GM12873 (cell line): Measurements from ENCODE around the gene BRD4.

Experiments
- TF ChIP-seq, protein P1 (sequence below): IDR thresholded peaks from 2 replicates; pipeline ENCODE4 v1.5.1; 2012; ENCODE audit warnings: low read depth, mild to moderate bottlenecking, moderate library complexity, low read length, control low read depth; ENCODE audit not compliant: insufficient read depth; ENCODE audit errors: missing control alignments

BRD4 gene

GRCh38 chr19:15300533-15301197 lies 31.7 kb downstream of the BRD4 start:
- TF ChIP-seq, protein P1, sequence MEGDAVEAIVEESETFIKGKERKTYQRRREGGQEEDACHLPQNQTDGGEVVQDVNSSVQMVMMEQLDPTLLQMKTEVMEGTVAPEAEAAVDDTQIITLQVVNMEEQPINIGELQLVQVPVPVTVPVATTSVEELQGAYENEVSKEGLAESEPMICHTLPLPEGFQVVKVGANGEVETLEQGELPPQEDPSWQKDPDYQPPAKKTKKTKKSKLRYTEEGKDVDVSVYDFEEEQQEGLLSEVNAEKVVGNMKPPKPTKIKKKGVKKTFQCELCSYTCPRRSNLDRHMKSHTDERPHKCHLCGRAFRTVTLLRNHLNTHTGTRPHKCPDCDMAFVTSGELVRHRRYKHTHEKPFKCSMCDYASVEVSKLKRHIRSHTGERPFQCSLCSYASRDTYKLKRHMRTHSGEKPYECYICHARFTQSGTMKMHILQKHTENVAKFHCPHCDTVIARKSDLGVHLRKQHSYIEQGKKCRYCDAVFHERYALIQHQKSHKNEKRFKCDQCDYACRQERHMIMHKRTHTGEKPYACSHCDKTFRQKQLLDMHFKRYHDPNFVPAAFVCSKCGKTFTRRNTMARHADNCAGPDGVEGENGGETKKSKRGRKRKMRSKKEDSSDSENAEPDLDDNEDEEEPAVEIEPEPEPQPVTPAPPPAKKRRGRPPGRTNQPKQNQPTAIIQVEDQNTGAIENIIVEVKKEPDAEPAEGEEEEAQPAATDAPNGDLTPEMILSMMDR: no peak

DNA sequence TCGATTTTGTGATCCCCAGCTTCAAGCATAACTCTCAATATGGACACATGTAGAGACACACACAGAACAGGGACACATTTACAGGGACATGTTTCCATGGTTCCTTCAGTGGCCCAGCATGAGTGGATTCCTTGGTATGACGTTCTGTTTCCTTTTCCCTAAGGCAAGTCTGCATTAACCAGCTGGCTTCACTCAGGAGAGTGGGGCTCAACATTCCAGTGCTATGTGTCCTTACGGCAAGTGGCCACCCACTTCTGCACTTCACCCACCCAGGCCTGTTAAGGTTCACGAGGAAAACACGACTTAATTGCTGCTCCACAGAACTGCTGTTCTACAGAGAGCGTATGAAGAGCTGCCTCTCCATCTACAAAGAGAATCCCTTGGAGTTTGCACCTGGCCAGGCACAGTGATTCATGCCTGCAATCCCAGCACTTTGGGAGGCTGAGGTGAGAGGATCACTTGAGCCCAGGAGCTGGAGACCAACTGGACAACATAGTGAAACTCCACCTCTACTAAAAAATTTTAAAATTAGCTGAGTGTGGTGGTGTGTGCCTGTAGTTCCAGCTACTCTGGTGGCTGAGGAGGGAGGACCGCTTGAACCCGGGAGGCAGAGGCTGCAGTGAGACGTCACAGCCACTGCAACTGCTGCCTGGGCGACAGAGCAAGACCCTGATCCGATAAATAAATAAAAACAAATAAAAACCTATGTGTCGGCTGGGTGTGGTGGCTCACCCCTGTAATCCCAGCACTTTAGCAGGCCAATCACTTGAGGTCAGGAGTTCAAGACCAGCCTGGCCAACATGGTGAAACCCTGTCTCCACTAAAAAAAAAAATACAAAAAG lies 32.5 kb downstream of the BRD4 start:
- TF ChIP-seq, protein P1: no peak

- TF ChIP-seq, protein P1: no peak
Measured at GRCh38 chr19:15298847-15299567, 33.3 kb downstream of the BRD4 start.

GRCh38 chr19:15297416-15298224 lies 34.7 kb downstream of the BRD4 start:
- TF ChIP-seq, protein P1: no peak

DNA sequence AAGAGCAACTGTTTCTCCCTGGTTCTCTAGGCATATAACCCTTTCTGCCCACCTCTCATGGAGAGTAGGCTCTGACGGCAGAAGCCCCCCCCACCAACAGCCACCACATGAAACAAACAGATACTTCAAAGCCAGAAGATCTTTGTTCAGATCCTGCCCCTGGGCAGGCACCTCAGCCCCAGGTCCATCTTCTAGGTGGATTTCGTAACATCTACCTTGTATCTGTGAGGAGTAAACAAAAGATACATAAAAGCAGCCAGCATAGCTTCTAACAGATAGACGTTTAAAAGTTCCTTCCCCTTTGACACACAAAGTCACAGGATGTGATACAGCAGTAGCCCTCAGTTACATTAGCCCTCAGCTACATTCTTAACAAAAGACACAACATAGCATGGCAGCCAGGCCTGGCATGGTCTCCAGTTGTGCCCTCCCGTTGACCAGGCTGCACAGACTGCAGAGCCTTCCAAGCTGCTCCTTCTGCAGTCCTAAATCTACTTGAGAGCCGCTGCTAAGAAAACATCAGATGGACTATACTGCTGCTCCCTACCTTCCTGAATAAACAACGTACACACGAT lies 35.4 kb downstream of the BRD4 start:
- TF ChIP-seq, protein P1: no peak

DNA sequence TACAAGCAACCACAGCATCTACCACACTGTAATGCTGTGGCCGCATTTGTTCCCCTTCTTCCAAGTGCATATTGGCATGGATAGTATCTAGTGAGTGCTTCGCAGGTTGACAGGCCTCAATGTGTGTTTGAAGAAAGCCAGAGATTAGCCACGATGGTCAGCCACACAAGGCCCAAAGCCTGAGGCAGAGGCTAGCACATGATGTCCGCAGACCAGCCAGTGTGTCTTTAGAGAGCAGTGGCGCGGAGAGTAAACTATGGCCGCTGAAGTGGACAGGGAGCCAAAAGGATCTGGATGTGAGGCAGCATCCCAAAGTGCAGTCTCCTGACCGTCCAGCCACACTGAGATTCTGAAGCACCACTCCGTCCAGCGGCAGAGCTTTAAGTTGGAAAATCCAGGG lies 36.0 kb downstream of the BRD4 start:
- TF ChIP-seq, protein P1: no peak
